Ovary (tissue), 9 donors: ENCODE results near the gene MBD3L5. TPM values are rescaled to one million over a fixed set of nuclear protein-coding genes. Genes with fewer than 3 reads are reported as not detected.

Experiments
- DNase-seq, 5 donors: peaks; one replicate each; pipeline ENCODE4 v3.0.0-alpha.2; 2019 to 2020
- H3K27ac ChIP-seq, 2 donors: fragments of 200-600 bp; one replicate each; pipeline versions ENCODE4 v1.5.1 to v1.8.0; 2019 to 2022
- H3K27me3 ChIP-seq: fragments of 200-600 bp; one replicate; pipeline ENCODE4 v1.8.0; 2022
- H3K36me3 ChIP-seq: fragments of 200-600 bp; sonication (generic); one replicate; pipeline ENCODE4 v1.5.1; 2019
- H3K4me1 ChIP-seq: one replicate; pipeline ENCODE4 v1.8.1; 2013; ENCODE audit warnings: mild to moderate bottlenecking, moderate library complexity; ENCODE audit not compliant: insufficient read depth
- H3K4me3 ChIP-seq: fragments of 200-600 bp; sonication (generic); one replicate; pipeline ENCODE4 v1.5.1; 2017
- H3K9me3 ChIP-seq, 2 donors: fragments of 200-600 bp in 1 of 2; sonication (generic) in 1 of 2; one replicate each; pipeline versions ENCODE4 v1.5.1 to v1.8.1; 2013 to 2019; ENCODE audit warnings: mild to moderate bottlenecking in 1 of 2, moderate library complexity in 1 of 2
- EP300 ChIP-seq: sonication (generic); formaldehyde crosslinking; IDR thresholded peaks from one replicate; pipeline ENCODE4 v1.6.1; 2017; ENCODE audit warnings: antibody characterized with exemption
- POLR2A ChIP-seq: fragments of 450-650 bp; IDR thresholded peaks from one replicate; pipeline ENCODE4 v1.6.1; 2017; ENCODE audit warnings: antibody characterized with exemption, mild to moderate bottlenecking, moderate library complexity
- WGBS, 3 donors: extraction: QIAGEN DNeasy Blood & Tissue Kit in 1 of 3; methylation state at CpG; one replicate each; pipeline versions ENCODE4 v1.1.5 to v1.1.7; 2013 to 2017; 5-methylcytosine and 5-hydroxymethylcytosine counted together
- intact Hi-C, 4 donors: fragments of 100-400 bp; cut with DNase I; formaldehyde crosslinking; loops; one replicate each; pipeline versions ENCODE4 v1.11.0 to v1.15.1; 2022 to 2023
- polyA plus RNA-seq, 2 donors: library from polyadenylated mRNA; stranded (reverse); fragments of 200-250 nt in 1 of 2; fragments of 350-450 nt in 1 of 2; fragmentation: Illumina TruSeq in 1 of 2; extraction: RNeasy Lipid Tissue Mini Kit (QIAGEN cat#74804) in 1 of 2; gene quantifications; one replicate each; pipeline ENCODE4 v1.2.3, GENCODE V29; 2013 to 2014
- total RNA-seq, 7 donors: library from RNA; depleted of rRNA in 2 of 7; stranded (reverse); fragments of >200 nt in 2 of 7; fragmentation: NEBNext Ultra II Directional in 3 of 7; extraction: Animal tissue kit (Norgen Biotek cat#: 25700) in 3 of 7; gene quantifications; one replicate each; pipeline versions ENCODE4 v1.1.0 to v1.2.4, GENCODE V29; 2016 to 2023
- TF ChIP-seq, protein P1 (sequence below), 3 donors: fragments of 450-650 bp in 2 of 3; fragments of 200-600 bp in 1 of 3; IDR thresholded peaks; one replicate each; pipeline versions ENCODE4 v1.5.1 to v1.8.0; 2016 to 2022; ENCODE audit warnings: antibody characterized with exemption in 3 of 3, mild to moderate bottlenecking in 1 of 3
- donor health status: DM: no; HTN: no; CAD: no; lungs with moderate emphysema.
- donor health status: DM: no; HTN: no; CAD: no.
- donor health status: Bipolar disorder and iron deficiency.
- donor health status: DM: yes; HTN: yes; CAD: no.
- donor health status: DM: no; HTN: no; CAD: no.
- donor health status: DM: yes; HTN: yes; CAD: no.

The MBD3L5 gene
- total and polyA plus RNA-seq, 9 donors: not detected

DNA sequence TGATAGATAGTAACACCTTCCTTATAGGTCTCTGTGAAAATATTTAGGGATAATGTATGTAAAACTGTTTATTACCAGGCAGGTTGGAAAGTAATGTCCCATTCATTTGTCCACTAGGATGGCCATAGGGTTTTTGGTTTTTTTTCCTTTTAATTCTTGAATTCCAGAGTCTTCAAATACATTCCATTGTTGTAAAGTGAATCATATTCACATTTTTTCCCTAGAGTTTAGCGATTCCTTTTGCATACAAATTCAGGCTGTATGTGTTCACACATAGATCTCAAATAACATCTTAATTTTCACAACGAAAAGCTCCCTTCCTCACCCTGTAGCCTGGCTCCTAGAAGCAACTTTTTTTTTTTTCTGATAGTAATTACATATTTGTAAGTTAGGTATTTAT is 37.3 kb downstream of the MBD3L5 start:
- H3K27ac ChIP-seq: no peak overlapping the region
- DNase-seq: no peak
- peaks cover 2% of the 10 kb centered on the region for H3K4me1 ChIP-seq
- TF ChIP-seq, protein P1, sequence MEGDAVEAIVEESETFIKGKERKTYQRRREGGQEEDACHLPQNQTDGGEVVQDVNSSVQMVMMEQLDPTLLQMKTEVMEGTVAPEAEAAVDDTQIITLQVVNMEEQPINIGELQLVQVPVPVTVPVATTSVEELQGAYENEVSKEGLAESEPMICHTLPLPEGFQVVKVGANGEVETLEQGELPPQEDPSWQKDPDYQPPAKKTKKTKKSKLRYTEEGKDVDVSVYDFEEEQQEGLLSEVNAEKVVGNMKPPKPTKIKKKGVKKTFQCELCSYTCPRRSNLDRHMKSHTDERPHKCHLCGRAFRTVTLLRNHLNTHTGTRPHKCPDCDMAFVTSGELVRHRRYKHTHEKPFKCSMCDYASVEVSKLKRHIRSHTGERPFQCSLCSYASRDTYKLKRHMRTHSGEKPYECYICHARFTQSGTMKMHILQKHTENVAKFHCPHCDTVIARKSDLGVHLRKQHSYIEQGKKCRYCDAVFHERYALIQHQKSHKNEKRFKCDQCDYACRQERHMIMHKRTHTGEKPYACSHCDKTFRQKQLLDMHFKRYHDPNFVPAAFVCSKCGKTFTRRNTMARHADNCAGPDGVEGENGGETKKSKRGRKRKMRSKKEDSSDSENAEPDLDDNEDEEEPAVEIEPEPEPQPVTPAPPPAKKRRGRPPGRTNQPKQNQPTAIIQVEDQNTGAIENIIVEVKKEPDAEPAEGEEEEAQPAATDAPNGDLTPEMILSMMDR (IDR thresholded peaks at IDR 0.05): no peak
- TF ChIP-seq EP300: no peak
- no peak for TF ChIP-seq POLR2A
- H3K36me3 ChIP-seq: no peaks in the 10 kb centered on the region
- no peaks in the 10 kb centered on the region for H3K27me3 ChIP-seq
- intact Hi-C loops: no loop called here
- 45 to 57% (median 53%) methylated on average over 2 of the region's 2 CpGs for WGBS, 3 donors
- no peaks in the 10 kb centered on the region for H3K9me3 ChIP-seq
- H3K4me3 ChIP-seq: no peak overlapping the region

DNA sequence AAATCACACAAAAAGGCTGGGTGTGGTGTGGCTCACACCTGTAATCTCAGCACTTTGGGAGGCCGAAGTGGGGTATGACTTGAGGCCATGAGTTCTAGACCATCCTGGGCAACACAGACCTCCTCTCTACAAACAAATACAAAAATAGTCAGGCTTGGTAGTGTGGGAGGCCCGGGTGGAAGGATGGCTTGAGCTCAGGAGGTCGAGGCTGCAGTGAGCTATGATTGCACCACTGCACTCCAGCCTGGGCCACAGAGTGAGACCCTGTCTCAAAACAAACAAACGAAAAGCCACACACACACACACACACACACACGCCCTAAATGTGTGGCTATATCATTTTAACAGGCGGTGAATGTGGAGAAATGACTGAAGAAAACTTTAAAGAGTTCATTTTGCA is 38.2 kb downstream of the MBD3L5 start:
- 68 to 83% (median 72%) methylated on average over 6 of the region's 6 CpGs for WGBS, 3 donors
- H3K27me3 ChIP-seq: no peaks in the 10 kb centered on the region
- intact Hi-C loops: no loop called here
- H3K36me3 ChIP-seq: no peaks in the 10 kb centered on the region
- TF ChIP-seq EP300 (no peak), POLR2A (no peak)
- TF ChIP-seq, protein P1 (IDR thresholded peaks at IDR 0.05): no peak
- no peak overlapping the region for H3K27ac ChIP-seq
- no peak overlapping the region for H3K4me3 ChIP-seq
- H3K4me1 ChIP-seq: peaks cover 2% of the 10 kb centered on the region
- H3K9me3 ChIP-seq: no peaks in the 10 kb centered on the region
- no peak for DNase-seq

DNA sequence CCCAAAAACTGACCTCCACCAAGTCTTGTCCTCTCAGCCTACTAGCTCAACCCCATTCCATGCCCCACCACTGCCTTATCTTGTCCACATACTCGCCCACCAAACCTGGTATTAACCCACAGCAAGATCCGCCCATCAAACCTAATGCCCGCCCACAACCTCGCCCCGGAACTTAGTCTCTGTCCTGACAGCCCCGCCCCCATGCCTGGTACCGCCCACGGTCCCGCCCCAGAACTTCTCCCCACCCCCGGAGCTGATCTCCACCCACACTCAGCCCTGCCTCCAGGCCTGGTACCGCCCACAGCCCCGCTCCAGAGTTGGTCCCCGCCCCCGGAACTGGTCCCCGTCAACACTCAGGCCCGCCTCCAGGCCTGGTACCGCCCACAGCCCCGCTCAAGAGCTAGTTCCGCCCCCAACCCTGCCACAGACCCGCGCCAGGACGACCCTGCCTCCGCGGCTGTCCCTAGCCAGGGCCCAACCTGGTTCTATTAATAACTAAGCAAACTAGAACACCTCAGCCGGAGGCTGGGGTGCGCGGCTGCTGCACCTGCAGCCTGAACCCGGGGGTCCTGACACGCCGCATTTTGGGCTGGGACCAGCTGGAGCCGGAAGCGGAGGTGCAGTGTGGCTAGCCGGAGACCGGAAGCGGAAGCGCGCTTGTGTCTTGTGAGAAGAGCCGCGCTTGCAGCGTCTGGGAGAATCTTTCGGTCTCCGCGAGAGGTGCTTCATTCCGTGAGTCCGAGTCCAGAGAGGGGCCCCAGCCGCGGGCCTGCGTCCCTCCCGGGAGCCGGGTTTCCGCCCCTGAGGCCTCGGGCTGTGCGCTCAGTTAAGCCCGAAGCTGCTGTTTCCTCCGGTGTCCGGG is 38.9 kb downstream of the MBD3L5 start, which contains the start of gene ZNF557:
ZNF557 (plus strand) TSS at position 662 of the 862 bp plus-strand sequence. CDS start 5,372 bp downstream, outside the sequence.
- Histone ChIP-seq H3K4me1 (peaks cover 2% of the 10 kb centered on the region), H3K27ac (peak within 1 kb of the TSS in 1 of 2 donors; percentile 58), H3K4me3 (peak within 1 kb of the TSS; percentile 85), H3K27me3 (no peaks in the 10 kb centered on the region), H3K36me3 (no peaks in the 10 kb centered on the region), H3K9me3 (no peaks in the 10 kb centered on the region)
- intact Hi-C loops: no loop called here
- peak; percentile 98 to 99 (median 99) for DNase-seq
- WGBS, 3 donors: 1% methylated on average over 38 to 56 of the region's 56 CpGs
- TF ChIP-seq EP300 (no peak), POLR2A (peak; percentile 52)
- TF ChIP-seq, protein P1 (IDR thresholded peaks at IDR 0.05): no peak

DNA sequence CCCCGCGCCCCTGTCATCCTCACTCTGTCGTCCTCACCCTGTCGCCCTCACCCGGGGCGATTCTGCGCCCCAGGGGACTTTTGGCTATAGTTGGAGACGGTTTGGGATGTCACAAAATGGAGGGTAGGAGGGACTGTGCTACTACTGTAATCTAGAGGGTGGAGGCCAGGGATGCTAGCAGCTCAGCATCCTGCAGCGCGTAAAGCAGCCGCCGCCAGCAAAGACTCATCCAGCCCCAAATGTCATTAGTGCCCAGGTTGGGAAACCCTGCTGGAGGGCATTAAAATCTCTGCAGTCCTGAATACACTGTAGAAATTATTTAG is 39.5 kb downstream of the MBD3L5 start:
- H3K27me3 ChIP-seq: no peaks in the 10 kb centered on the region
- no peaks in the 10 kb centered on the region for H3K36me3 ChIP-seq
- H3K27ac ChIP-seq: peak overlapping the region in 1 of 2 donors; percentile 58
- H3K4me1 ChIP-seq: peaks cover 2% of the 10 kb centered on the region
- 0 to 2% (median 1%) methylated on average over 12 of the region's 12 CpGs for WGBS, 3 donors
- DNase-seq: no peak
- TF ChIP-seq, protein P1 (IDR thresholded peaks at IDR 0.05): no peak
- no peak for TF ChIP-seq POLR2A
- no peak for TF ChIP-seq EP300
- intact Hi-C loops: no loop called here
- H3K9me3 ChIP-seq: peaks cover 0 to 4% of the 10 kb centered on the region in 2 donors
- H3K4me3 ChIP-seq: peak overlapping the region; percentile 85
